ENCODE measurements around the gene SLAMF9.

The SLAMF9 gene

DNA sequence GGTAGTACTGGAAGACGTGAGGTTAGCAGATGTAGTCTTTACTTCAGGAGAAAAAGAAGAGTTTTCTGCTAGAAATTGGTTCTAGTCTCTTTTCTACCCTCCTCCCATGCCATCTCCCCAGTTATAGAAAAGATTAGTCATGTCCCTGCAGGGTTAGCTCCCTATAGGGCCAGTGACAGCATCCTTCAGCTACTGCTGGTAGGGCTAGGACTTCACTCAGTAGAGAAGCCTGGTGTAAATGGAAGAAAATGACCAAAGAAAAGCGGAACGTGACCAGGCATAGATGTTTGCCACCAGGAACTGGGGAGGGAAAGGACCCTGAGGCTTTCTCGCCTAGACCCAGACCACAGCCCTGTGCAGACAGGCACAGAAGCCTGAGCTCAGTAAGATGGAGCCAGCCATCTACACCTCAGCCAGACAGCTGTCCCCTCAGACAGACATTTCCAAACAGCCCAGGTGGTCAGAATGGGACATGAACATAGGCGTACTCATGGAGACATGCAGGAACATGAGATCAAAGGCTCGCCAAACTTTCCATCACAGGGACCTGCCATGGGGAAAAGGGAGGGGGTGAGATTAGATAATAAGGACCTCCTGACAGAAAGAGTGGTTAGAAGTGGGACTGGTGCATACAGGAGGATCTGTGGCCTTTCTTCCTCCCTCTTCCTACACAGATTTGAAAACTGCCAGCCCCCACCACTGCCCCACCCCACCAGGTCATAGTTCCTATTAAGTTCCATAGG, 23.5 kb upstream of the SLAMF9 start:
- DNase-seq (ENCODE audit: low read depth, low spot score): no peak

DNA sequence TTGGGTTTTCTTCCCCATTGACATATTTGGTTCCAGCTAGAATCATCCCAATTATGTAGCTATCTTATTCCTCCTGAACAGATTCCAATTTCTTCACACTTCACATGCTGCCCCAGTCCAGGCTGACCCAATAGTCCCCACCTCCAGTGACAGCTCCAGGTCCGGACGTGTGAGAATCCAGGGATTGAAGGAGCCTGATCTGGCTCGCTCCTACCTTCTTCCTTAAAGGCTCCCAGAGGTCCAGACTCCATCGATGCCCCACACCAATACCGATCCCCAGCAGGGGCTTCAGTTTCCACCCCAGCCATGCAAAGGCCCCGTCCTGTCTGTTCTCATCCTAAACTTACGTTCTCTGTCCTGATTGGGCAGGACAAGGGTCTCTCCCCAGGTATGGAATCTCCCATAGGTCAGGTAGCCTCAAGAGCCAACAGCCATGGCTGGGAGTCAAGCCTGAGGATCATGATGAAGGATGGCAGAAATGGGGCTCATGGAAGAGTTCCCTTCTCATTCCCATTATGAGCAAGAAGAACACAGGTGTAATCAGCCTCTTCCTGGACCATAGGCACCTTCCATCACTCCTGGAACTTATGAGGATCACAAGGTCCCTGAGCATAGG, 20.4 kb upstream of the SLAMF9 start:
- DNase-seq (ENCODE audit: low read depth, low spot score): no peak

DNA sequence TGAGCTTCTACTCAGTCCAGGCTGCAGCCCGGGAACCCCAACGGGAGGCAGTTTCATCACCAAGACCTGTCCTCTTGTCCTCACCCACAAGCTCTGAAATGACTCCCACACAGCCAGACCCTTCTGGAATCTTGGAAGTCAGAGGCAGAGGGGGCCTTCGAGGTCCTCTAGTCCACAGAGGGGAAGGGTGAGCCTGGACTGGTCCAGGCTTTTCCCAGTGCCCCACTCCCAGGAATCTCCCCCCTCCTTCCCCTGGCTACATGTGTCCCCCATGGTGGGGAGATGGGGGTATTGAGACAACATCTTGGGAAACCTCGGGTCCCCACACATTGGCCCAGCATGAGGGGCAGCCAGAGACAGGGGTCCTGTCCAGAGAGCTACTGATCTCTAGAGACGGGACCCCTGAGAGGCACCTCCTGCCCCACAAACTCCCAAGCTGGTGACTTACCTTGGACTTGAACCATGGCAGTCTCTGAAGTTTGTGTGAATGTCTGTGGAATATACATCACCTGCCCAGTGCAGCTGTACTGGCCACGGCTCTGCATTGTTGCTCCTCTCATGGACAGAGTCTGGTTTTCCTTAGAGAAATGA, 19.4 kb upstream of the SLAMF9 start:
- no peak for DNase-seq (ENCODE audit: low read depth, low spot score)

DNA sequence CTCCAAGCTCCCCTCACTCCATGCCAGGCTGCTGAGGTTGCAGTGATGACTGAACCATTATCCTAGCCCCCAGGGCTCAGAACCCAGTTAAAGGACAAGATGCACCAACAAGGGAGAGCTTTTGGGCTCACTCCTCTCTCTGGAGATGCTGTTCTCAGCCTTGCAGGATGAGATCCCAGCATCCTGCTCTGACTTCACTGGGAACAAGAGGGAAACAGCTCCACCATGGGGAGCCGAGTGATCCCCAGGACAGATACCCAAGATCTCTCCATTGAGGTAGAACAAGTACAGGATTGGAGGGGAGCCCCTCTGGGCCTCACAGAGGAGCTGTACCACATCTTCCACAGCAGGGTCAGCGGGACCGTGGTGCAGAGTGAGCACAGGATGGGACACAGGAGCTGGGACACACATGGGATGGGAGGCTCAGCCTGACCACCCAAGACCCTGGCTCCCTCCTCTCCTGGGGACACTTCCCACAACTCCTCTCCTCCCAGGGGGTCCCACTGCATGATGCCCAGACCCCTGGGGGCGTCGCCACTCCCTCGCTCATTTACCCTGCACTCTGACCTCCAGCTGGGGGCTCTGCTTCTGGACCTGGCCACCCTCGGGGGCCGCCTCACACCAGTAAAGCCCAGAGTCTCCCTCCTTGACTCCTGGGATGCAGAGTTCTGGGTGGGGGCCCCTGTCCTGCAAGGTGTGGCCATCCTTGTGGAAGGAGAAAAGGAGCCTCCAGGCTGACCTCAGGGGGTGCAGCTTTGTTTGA, 18.6 kb upstream of the SLAMF9 start:
- no peak for DNase-seq (ENCODE audit: low read depth, low spot score)

DNA sequence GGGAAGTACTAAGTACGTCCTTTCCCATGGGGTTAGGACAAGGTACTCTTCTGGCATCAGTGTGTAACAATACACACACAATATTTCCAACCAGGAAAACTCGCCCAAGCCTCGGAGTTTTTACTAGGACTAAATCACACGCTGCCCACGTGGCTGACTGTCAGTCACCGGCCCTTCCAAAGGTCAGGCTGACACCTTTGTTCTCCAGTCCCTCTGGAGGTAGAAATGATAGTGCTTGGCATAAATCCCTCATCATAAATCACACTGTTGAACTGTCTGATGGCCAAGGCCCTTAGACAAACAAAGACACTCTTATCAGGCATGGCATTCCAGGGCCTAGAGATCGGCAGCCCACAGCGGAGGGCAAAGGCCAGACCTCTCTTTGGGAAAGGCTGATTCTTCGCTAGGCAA, 16.9 kb upstream of the SLAMF9 start:
- no peak for DNase-seq (ENCODE audit: low read depth, low spot score)

DNA sequence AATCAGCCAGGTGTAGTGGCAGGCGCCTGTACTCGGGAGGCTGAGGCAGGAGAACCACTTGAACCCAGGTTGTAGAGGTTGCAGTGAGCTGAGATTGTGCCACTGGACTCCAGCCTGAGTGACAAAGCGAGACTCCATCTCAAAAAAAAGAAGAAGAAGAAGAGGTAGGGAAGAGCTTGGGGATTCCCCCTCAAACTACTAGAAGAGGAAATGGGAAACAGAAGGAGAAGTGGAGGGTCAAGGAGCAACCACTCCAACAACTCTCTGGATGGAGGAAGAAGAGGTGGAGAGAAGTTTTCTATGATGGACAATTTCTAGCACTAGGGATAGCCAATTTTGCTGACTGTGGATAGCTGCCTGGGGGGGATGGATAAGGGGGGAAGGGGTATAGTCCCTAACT, 14.9 kb upstream of the SLAMF9 start:
- DNase-seq (ENCODE audit: low read depth, low spot score): no peak

DNA sequence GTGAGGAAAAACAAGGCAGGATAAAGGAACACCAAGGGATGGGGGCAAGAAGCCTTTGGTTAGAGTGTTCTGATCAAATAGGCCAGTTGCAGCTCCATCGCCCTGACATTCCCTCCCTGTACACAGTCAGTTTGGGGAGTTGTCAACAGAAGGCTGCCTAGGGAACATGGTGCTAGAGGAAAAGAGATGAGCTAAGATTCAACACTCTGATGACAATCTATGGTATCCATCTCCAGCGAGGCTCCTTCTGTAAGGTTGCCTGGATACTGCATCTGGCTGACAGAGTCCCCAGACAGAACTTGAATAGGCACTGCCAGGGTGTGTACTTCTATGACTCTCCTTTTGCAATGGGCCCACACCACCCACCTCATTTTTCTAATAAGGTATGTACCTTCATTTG, 11.2 kb upstream of the SLAMF9 start:
- DNase-seq (ENCODE audit: low read depth, low spot score): no peak

DNA sequence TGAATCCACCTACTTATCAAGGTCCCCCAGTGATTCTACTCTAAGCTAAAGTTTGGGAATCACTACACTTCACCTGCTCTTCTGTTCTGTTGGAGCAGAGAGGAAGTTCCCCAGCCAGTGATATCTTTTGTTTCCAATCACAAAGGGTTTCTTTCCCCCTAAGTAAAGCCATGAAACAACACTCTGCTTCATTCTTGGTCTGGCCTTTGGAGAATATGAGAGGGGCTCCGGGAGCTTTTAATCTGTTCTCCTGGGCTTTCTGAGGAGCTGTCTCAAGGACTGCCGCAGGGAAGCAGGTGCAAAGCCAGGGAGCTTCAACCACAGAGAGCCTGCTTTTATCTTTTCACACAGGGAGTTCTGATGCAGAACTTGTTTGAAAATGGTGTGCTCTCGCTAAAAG, 10.1 kb upstream of the SLAMF9 start:
- no peak for DNase-seq (ENCODE audit: low read depth, low spot score)

DNA sequence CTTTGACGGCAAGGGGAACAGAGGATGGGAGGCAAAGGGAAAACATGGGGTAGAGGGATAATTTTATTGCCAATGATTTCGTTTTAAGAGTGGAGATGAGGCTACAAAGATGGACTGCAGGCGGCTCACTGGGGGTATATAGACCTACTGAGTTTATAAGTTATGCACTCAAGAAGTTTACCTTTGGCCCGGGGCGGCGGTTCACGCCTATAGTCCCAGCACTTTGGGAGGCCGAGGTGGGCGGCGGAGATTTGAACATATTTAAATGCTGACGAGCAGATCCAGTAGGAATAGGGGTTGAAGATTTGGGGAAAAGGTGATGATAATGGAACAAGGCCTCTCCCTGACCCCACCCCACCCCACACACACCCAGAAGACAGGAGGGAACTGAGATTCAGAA, 8.1 kb upstream of the SLAMF9 start:
- DNase-seq (ENCODE audit: low read depth, low spot score): no peak

DNA sequence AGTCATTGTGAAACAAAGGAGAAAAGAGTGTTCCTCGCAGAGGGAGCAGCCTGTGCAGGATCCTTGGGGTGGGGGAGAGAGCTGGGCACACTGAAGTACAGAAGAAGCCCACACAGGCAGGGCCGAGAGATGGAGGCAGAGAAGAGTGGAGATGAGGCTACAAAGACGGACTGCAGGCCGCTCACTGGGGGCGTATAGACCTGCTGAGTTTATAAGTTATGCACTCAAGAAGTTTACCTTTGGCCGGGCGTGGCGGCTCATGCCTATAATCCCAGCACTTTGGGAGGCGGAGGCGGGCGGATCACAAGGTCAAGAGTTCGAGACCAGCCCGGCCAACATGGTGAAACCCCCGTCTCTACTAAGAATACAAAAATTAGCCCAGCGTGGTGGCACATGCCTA, 7.6 kb upstream of the SLAMF9 start:
- DNase-seq (ENCODE audit: low read depth, low spot score): no peak

DNA sequence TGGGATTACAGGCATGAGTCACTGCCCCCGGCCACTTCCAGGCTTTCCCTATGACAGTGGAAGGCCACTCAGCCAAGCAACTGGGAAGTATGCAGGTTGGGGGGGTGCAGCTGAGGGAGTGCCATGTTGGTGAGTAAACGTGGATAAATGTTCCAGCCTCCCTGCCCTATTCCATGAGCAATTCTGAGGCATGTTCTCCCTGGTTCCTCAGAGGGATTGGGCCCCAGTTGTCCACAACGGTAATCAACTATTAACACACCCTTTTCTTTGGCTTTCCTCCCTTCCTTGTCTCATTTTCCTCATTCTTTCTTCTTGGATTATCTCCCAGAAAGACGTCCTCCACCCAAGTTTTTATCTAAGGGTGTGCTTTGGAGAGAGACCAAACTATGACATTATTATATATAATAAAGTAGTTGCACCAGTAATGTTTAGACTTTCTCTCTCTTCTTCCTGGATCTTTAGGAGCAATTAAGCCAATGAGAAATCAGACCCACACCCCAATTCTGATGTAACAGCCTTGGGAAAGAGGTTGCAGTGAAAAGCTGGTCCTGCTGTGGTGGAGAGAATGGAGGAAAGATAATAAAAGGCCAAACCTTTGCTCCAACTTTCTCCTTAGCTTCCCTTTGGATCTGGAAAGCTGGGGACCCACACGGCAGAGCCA, 6.8 kb upstream of the SLAMF9 start:
- DNase-seq (ENCODE audit: low read depth, low spot score): no peak

DNA sequence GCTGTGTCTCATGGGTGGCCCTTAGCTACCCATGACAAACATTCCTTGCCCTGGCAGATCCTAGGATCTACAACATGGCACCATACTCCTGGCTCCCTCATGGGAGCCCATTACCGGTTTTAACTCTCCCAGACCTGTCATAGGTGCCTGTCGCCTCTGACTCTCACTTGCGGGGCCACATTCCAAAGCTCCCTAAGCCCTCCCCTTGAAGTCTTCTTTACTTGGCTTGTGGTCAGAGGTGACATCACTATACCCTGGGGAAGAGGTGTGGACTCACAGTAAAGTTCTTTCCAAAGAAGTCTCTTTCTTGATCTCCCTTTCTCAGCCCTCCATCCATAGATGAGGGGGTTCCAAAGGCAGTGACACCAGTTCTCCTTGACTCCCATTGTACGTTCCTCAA, 5.4 kb upstream of the SLAMF9 start:
- DNase-seq (ENCODE audit: low read depth, low spot score): no peak

DNA sequence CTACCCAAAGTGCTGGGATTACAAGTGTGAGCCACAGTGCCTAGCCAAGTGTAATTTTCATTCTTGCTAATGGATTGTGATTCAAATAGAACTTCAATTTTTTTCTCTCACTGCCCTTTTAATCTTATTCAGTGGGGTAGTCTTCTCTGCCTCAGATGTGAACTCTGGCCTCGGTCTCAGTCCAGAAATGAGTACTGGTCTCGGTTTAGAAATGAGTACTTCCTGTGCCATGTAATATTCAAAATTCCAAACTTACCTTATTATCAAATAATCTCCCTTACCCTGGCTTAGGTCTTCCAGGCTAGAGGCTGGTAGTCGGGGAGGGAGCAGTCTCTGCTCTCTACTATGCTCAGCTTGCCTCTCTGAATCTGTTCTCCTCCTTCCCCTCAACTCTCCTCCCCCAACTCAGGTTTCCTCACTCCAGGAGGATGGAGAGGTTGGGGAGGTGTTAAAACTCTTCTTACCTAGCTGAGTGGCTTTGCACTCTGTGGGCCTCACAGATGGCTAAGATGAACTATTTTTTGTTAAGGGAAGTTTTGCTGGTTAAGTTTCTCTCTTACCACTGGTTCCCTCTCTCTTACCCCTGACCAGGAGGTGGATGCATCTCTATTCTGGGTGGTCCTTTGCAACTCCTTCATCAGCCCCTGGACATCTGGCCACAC, 4.8 kb upstream of the SLAMF9 start:
- no peak for DNase-seq (ENCODE audit: low read depth, low spot score)

DNA sequence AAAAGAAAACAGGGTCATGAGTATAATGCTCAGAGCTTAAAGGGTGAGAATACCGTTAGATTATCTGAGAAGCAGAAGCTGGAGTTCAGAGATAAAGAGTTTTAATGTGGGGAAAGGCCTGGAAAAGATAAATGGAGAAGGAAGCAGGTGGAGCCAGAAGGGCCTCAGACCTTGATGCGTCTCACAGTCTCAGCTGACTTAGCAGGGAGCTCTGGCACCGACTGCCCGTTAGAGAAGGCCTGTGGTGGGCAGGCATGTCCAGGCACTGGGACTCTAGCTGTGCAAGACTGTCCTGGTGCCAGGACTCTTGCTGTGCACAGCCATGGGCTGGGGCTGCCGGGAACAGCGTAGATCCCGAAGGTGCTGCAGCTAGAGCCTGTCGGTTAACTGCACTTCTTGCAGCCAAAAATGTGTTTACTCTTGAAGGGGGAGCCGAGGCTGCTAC, 3.8 kb upstream of the SLAMF9 start:
- DNase-seq (ENCODE audit: low read depth, low spot score): no peak

DNA sequence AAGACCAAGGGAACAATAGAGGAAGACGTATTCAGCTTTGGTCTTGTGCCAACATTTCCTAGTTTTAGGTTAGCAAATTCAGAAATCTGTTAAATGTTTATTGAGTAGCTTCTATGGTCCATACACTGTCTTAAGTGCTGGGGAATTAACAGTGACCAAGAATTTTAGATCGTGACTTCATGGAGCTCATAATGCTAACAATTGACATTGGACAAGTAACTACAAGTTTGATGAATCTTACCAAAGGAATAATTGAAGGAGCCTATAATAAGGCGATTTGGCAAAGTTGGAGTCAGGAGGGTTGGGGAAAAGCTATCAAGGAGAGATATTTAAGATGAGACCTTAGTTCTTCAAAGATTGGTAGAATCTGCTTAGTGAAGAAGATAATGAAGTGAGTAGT, 1.4 kb upstream of the SLAMF9 start:
- DNase-seq (ENCODE audit: low read depth, low spot score): no peak

DNA sequence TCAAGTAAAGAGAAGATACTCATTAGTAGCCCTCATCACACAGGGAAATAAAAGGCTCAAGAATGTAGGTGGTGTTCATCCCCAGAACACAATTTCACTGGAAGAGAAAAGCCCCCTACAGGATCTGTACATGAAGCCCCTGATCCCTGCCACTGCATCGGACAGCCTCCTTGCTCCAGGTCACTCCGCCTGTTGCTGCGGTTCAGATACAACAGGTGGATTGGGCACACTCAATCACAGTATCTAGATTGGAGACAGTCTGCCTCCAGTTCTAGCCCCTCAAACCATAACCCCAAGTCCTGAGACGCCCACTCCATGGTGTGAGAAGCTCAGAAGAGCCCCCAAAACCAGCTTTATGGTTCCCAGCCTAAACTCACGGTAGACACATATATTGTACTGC, 1.1 kb downstream of the SLAMF9 start:
- DNase-seq (ENCODE audit: low read depth, low spot score): no peak

DNA sequence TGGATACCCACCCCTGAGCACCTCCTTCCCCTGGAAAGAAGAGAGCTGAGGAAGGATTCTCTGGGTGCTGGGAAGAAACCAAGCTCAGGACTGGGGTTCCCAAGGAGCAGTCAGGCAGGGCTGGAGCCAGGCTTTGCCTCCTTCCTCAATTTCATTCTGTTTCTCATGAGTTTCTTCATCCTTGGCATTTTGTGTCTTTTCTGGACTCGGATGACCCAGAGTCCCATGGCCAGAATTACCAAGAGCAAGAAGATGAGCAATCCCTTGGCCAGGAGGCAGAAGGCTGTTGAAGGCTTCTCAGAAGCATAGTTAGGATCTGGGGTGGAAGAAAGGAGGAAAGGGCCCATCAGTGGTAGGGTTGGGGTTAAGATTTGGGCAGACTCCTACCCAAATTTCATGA, 2.5 kb downstream of the SLAMF9 start:
- no peak for DNase-seq (ENCODE audit: low read depth, low spot score)

DNA sequence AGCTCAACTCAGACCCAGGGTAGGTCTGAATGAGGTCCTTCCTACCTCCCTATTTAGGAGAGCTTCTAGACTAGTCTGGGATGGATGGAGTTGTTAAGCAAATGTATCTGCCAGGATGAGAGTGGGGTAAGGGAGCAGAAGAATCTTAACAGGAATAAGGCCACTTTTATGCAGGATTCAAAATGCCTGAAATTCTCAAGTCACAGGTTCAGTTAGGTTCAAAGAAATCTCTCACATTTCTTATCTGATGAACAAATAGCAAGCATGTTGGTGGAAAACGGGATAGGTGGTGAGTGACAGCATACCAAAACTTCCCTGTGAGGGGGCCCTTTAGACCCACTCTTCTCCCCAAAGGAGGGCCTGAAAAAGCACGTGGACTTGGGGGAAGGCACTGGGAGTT, 3.0 kb downstream of the SLAMF9 start:
- no peak for DNase-seq (ENCODE audit: low read depth, low spot score)

DNA sequence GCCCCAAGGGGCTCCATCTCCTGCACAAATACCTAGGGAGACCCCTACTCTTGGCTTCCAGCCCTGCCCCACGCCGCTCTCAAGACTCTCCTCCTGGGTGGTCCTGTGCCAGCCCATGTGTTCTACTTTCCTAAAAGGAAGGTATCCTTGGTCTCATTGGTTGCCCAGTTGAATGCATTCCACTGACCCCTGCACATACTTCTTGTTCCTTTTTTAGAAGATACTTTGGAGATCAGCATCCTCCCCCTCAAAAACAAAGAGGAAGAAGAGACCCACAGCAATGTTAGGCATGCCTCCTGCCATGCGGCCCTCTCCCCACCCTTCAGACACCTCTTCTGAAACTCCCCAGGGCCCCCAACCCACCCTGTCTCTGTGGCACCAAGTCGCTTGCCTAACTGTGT, 4.1 kb downstream of the SLAMF9 start:
- DNase-seq (ENCODE audit: low read depth, low spot score): no peak

DNA sequence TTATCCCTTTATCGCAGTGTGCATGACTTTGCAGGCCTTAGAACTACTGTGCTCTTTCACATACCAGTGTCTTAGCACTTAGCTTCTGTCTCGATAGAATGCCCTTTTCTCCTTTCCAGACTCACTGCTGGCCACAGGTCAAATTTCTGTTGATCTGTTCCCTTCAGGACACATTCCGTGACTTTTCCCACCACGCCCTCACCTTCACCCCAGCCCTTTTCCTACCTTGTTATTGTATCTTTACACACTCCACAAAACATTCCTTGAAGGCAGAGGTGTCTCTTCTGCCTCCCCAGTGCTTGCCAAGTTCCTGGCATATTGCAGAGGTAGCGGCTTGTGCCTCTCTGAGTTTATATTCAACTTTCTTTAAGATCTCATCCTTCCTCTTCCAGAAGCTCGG, 4.9 kb downstream of the SLAMF9 start:
- no peak for DNase-seq (ENCODE audit: low read depth, low spot score)

DNA sequence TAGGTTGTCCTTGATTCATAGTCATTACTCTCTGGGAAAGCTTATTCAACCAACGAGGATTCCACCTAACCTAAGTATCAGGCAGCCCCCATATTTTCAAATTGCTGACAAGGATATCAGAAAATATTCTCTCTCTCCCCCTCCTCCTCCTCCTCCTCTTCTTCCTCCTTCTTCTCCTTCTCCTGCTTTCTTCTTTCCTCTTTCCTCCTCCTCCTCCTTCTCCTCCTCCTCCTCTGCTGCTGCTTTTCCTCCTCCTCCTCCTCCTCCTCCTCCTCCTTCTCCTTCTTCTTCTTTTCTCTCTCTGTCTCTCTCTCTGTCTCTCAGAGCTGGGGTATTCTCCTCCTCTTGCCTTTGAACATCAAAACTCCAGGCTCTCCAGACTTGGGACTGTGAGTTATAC, 6.1 kb downstream of the SLAMF9 start:
- DNase-seq (ENCODE audit: low read depth, low spot score): no peak
